Sigmoid colon (tissue), 7 donors: ENCODE data around the gene ETV2. TPM values are rescaled to one million over a fixed set of nuclear protein-coding genes. Genes with fewer than 3 reads are reported as not detected.

ENCODE experiments used
- DNase-seq: peaks from one replicate; pipeline ENCODE4 v3.0.0-alpha.2; 2019
- H3K27ac ChIP-seq, 4 donors: fragments of 200-600 bp; sonication (generic); one replicate each; pipeline ENCODE4 v1.5.1; 2016 to 2019; ENCODE audit warnings: mild to moderate bottlenecking in 1 of 4
- H3K27me3 ChIP-seq, 3 donors: fragments of 200-600 bp; sonication (generic); one replicate each; pipeline ENCODE4 v1.5.1; 2019; ENCODE audit warnings: mild to moderate bottlenecking in 1 of 3
- H3K36me3 ChIP-seq, 4 donors: fragments of 200-600 bp; sonication (generic); one replicate each; pipeline ENCODE4 v1.5.1; 2016 to 2019
- H3K4me1 ChIP-seq, 4 donors: fragments of 200-600 bp; sonication (generic); one replicate each; pipeline ENCODE4 v1.5.1; 2017 to 2019
- H3K4me3 ChIP-seq, 4 donors: fragments of 200-600 bp; sonication (generic); one replicate each; pipeline ENCODE4 v1.5.1; 2017 to 2019; ENCODE audit warnings: mild to moderate bottlenecking in 2 of 4, moderate library complexity in 1 of 4
- H3K9me3 ChIP-seq, 4 donors: fragments of 200-600 bp in 3 of 4; sonication (generic) in 3 of 4; one replicate each; pipeline versions ENCODE4 v1.5.1 to v1.6.1; 2013 to 2019
- EP300 ChIP-seq, 4 donors: sonication (generic); formaldehyde crosslinking; IDR thresholded peaks; one replicate each; pipeline ENCODE4 v1.6.1; 2017; ENCODE audit warnings: antibody characterized with exemption in 4 of 4
- POLR2A ChIP-seq, 2 donors: fragments of 450-650 bp; IDR thresholded peaks; one replicate each; pipeline ENCODE4 v1.6.1; 2016; ENCODE audit warnings: antibody characterized with exemption in 2 of 2, mild to moderate bottlenecking in 2 of 2, moderate library complexity in 2 of 2
- POLR2AphosphoS5 ChIP-seq, 4 donors: sonication (generic); formaldehyde crosslinking; IDR thresholded peaks; one replicate each; pipeline ENCODE4 v1.6.1; 2017; ENCODE audit warnings: antibody characterized with exemption in 4 of 4
- WGBS, 2 donors: extraction: QIAGEN DNeasy Blood & Tissue Kit; methylation state at CpG; one replicate each; pipeline ENCODE4 v1.1.7; 2013; 5-methylcytosine and 5-hydroxymethylcytosine counted together
- intact Hi-C: fragments of 100-400 bp; cut with DNase I; formaldehyde crosslinking; loops from one replicate; pipeline ENCODE4 v1.15.1; 2023
- polyA plus RNA-seq, 3 donors: library from polyadenylated mRNA; stranded (reverse); fragments of 200-250 nt; gene quantifications; one replicate each; pipeline ENCODE4 v1.2.3, GENCODE V29; 2013
- total RNA-seq, 4 donors: library from RNA; depleted of rRNA; stranded (reverse); fragments of >200 nt; gene quantifications; one replicate each; pipeline ENCODE4 v1.1.0, GENCODE V29; 2016
- TF ChIP-seq, protein P1 (sequence below), 4 experiments: fragments of 450-650 bp in 3 of 4; fragments of 200-600 bp in 1 of 4; IDR thresholded peaks; one replicate each; pipeline ENCODE4 v1.5.1; 2016 to 2019; ENCODE audit warnings: antibody characterized with exemption in 4 of 4, mild to moderate bottlenecking in 3 of 4, moderate library complexity in 2 of 4
- donor health status: healthy with polysubstance abuse.
- donor health status: Bipolar disorder and iron deficiency.
- donor health status: healthy.

The ETV2 gene
- total and polyA plus RNA-seq, 7 donors = 0.55 to 5.4 (median 2.2) TPM; not detected in 1

DNA sequence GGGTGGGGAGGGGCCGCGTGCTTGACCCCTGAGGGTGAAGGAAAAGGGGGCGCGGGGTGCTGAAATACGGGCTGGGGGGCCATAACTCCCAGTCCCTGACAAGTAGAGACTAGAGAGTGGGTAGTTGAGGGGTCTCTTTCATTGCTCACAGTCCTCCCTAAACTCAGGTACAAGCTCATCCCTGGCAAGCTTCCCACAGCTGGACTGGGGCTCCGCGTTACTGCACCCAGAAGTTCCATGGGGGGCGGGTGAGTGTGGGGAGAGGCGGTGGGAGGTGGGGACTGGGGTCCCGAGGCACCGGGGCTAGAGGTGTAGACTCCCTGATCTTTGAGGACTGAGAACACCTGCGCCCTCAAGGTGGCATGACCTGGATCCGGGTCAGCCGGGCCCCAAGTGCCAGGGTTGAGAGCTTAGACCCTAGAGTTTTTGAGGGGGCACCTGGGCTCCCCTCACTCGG lies 1.3 kb downstream of the ETV2 start:
- Histone ChIP-seq H3K4me1 (peaks cover 0 to 45% (median 36%) of the 10 kb centered on the region in 4 donors), H3K27me3 (no peaks in the 10 kb centered on the region), H3K27ac (peak overlapping the region; percentile 86 to 94 (median 91)), H3K36me3 (peaks cover 0 to 4% (median 1%) of the 10 kb centered on the region in 4 donors), H3K9me3 (no peaks in the 10 kb centered on the region), H3K4me3 (peak overlapping the region; percentile 46 to 60 (median 54))
- intact Hi-C loops = loop anchor here (2.0 to 10.0 kb wide), 3 partner anchors 14 to 968 kb away; partner anchors contain the start of genes RBM42, SCGB2B2, ZBTB32 and ZNF302
- no peak for DNase-seq
- 31 to 42% methylated on average over 15 of the region's 15 CpGs for WGBS, 2 donors
- no peak for TF ChIP-seq POLR2A (IDR thresholded peaks at IDR 0.05)
- no peak for TF ChIP-seq POLR2AphosphoS5 (IDR thresholded peaks at IDR 0.05)
- TF ChIP-seq, protein P1, sequence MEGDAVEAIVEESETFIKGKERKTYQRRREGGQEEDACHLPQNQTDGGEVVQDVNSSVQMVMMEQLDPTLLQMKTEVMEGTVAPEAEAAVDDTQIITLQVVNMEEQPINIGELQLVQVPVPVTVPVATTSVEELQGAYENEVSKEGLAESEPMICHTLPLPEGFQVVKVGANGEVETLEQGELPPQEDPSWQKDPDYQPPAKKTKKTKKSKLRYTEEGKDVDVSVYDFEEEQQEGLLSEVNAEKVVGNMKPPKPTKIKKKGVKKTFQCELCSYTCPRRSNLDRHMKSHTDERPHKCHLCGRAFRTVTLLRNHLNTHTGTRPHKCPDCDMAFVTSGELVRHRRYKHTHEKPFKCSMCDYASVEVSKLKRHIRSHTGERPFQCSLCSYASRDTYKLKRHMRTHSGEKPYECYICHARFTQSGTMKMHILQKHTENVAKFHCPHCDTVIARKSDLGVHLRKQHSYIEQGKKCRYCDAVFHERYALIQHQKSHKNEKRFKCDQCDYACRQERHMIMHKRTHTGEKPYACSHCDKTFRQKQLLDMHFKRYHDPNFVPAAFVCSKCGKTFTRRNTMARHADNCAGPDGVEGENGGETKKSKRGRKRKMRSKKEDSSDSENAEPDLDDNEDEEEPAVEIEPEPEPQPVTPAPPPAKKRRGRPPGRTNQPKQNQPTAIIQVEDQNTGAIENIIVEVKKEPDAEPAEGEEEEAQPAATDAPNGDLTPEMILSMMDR (IDR thresholded peaks at IDR 0.05) = no peak

DNA sequence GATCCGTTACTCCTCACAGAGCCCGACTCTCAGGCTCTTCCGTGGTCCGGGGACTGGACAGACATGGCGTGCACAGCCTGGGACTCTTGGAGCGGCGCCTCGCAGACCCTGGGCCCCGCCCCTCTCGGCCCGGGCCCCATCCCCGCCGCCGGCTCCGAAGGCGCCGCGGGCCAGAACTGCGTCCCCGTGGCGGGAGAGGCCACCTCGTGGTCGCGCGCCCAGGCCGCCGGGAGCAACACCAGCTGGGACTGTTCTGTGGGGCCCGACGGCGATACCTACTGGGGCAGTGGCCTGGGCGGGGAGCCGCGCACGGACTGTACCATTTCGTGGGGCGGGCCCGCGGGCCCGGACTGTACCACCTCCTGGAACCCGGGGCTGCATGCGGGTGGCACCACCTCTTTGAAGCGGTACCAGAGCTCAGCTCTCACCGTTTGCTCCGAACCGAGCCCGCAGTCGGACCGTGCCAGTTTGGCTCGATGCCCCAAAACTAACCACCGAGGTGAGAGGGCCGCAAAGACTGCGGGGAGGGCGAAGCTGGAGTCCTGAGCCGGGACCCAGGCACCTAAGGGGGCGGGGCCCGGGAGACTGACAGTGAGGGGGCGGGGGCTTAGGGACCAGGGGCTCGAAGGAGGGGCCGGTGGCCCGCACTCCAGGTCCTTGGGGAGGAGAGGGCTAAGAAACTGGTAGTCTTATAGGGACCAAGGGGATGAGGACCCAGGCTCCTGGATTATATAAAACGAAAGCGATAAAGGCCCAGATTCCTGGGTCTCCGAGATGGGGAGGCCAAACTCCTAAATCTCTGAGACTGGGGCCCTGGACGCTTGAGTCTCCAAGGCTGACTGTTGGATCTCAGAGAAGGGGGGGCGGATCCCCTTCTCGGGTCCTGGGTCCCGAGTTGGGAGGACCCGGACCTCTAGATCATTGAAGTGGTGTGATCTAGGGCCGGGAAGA lies 2.0 kb downstream of the ETV2 start:
- no peaks in the 10 kb centered on the region for H3K27me3 ChIP-seq
- peaks cover 0 to 46% (median 37%) of the 10 kb centered on the region in 4 donors for H3K4me1 ChIP-seq
- intact Hi-C loops = loop anchor here (2.0 to 10.0 kb wide), 3 partner anchors 15 to 969 kb away; partner anchors contain the start of genes RBM42, SCGB2B2, ZBTB32 and ZNF302
- 0 to 1% methylated on average over 69 of the region's 69 CpGs for WGBS, 2 donors
- DNase-seq = peak; percentile 90
- peak overlapping the region; percentile 86 to 94 (median 91) for H3K27ac ChIP-seq
- peak overlapping the region; percentile 46 to 60 (median 54) for H3K4me3 ChIP-seq
- no peaks in the 10 kb centered on the region for H3K36me3 ChIP-seq
- no peak for TF ChIP-seq EP300 (IDR thresholded peaks at IDR 0.05)
- peak; percentile 35 to 58 (median 48) for TF ChIP-seq POLR2AphosphoS5 (IDR thresholded peaks at IDR 0.05)
- no peaks in the 10 kb centered on the region for H3K9me3 ChIP-seq

DNA sequence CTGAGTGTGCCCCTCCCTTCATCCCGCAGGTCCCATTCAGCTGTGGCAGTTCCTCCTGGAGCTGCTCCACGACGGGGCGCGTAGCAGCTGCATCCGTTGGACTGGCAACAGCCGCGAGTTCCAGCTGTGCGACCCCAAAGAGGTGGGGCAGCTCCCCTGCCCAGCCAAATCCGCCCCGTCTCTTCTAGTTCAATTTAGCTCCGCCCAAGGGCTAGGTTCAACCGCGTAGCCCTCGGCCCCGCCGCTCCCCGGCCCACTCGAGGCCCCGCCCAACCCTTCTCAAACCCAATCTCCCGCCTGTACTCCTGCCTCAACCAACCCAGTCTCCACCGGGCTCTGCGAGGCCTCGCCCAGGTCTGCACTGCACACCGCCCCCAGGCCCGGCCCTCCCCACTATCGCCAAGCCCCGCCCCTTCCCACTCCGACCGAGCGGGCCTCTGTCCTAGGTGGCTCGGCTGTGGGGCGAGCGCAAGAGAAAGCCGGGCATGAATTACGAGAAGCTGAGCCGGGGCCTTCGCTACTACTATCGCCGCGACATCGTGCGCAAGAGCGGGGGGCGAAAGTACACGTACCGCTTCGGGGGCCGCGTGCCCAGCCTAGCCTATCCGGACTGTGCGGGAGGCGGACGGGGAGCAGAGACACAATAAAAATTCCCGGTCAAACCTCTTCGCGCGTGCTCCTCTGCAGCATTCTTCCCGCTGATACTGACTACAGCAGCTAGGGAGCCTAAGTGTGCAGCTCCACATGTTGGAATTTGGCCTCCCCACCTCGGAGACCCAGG lies 2.9 kb downstream of the ETV2 start:
- H3K36me3 ChIP-seq = no peaks in the 10 kb centered on the region
- peak; percentile 98 for DNase-seq
- WGBS, 2 donors = 1% methylated on average over 60 of the region's 60 CpGs
- intact Hi-C loops = loop anchor here (5.0 to 10.0 kb wide), 2 partner anchors 58 to 970 kb away; partner anchors contain the start of genes SCGB2B2, ZBTB32 and ZNF302
- peaks cover 0 to 54% (median 45%) of the 10 kb centered on the region in 4 donors for H3K4me1 ChIP-seq
- TF ChIP-seq, protein P1 (IDR thresholded peaks at IDR 0.05) = no peak
- TF ChIP-seq POLR2AphosphoS5 (IDR thresholded peaks at IDR 0.05) = peak; percentile 31 to 69 (median 64)
- TF ChIP-seq EP300 (IDR thresholded peaks at IDR 0.05) = no peak
- no peak for TF ChIP-seq POLR2A (IDR thresholded peaks at IDR 0.05)
- H3K9me3 ChIP-seq = no peaks in the 10 kb centered on the region
- H3K27ac ChIP-seq = peak overlapping the region; percentile 86 to 94 (median 91)
- peak overlapping the region; percentile 46 to 60 (median 54) for H3K4me3 ChIP-seq
- H3K27me3 ChIP-seq = no peaks in the 10 kb centered on the region

DNA sequence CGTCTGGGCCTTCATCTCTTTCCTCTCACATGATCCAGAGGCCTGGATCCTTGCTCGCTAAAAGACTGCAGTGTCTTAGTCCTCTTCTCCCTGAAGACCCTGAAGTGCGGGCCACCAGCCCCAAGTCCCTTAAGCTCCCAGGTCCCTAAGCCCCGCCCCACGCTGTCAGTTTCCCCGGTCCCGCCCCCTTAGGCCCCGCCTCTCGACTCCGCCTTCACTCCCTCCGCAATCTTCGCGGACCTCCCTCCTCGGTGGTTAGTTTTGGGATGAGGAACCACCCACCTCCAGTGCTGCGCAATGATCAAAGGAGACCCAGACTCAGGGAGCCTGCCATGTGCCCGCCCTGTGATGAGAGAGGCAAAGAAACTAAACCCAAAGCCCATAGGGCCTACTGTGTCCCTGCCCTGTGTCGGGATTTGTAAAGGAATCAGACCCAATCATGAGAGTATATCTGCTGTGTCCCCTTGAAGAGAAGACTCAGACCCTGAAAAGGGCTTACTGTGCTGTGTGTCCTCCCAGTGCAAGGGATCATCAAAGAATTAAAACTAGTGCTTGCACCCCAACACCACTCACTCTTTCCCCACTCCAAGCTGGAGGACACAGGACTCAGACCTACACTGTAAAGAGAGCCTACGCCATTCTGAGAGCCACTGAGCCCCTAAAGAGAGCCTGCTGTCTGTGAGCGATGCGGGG lies 3.6 kb downstream of the ETV2 start:
- no peaks in the 10 kb centered on the region for H3K27me3 ChIP-seq
- H3K4me3 ChIP-seq = peak overlapping the region; percentile 46 to 60 (median 54)
- H3K36me3 ChIP-seq = no peaks in the 10 kb centered on the region
- no peaks in the 10 kb centered on the region for H3K9me3 ChIP-seq
- H3K27ac ChIP-seq = peak overlapping the region; percentile 86 to 94 (median 91)
- 18 to 20% methylated on average over 20 of the region's 20 CpGs for WGBS, 2 donors
- intact Hi-C loops = loop anchor here (5.0 to 10.0 kb wide), 5 partner anchors 57 to 970 kb away; partner anchors contain the start of genes HSPB6, PROSER3, SCGB2B2 and TMEM147
- TF ChIP-seq, protein P1 (IDR thresholded peaks at IDR 0.05) = no peak
- TF ChIP-seq POLR2A (IDR thresholded peaks at IDR 0.05) (no peak), POLR2AphosphoS5 (IDR thresholded peaks at IDR 0.05) (no peak)
- DNase-seq = peak; percentile 93
- peaks cover 0 to 61% (median 51%) of the 10 kb centered on the region in 4 donors for H3K4me1 ChIP-seq
